ENCODE results near the gene RCC1. TPM values are rescaled to one million over a fixed set of nuclear protein-coding genes. Genes with fewer than 3 reads are reported as not detected.

Gene RCC1
- total RNA-seq, 1 donor from 2014 or later, result 46.3 TPM

GRCh38 chr1:28551381-28551780 lies 45.5 kb downstream of the RCC1 start:
- no peak overlapping the region for H3K4me3 ChIP-seq (ENCODE audit: low read depth, low read length)
- TF ChIP-seq CTCF (conservative IDR thresholded peaks at IDR 0.05; ENCODE audit: low read depth, low read length), result no peak
- no peak for DNase-seq (ENCODE audit: low read depth)

DNA sequence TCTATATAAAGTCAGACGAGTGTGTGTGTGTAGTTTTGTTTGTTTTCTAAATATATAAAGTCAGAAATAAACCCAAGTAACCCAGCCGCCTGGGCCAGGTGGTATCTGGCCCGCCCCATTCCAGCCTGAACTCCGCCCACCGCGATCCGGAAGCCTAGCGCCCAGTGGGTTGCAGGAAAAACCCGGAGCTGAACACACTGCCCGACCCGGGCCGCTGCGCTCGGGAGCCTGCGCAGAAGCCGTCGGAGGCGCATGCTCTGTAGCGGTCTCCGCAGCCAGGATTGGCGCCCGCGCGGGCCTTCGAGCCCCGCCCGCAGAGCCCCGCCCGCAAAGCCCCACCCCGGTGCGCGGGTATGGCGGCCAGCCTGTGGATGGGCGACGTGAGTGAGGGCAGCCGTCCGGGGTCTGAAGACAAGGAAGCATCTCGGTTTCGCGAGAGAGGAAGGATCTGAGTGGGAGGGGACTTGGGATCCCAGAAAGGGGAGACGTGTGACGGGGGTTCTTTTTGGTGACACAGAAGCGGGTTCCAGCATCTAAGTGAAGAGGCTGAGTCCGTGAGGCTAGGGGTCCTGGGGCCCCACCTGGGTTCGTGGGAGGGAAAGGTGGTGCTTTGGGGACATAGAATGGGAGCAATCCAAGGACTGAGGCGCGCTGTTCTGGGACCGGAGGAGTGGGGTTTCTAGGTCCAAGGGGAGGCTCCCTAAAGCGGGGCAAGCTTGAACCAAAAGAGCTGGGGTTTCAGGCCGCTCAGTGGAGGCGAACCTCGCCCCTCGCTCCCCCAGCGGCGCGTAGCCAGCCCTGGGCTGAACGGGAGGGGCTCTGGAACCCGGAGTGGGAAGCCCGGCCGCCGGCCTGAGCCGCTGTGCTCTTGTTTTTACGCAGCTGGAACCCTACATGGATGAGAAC lies 47.2 kb downstream of the RCC1 start, which contains the start of gene TRNAU1AP:
Gene TRNAU1AP (plus strand): TSS at position 328 of the 906 bp plus-strand sequence. CDS start 26 bp downstream, at position 354.
- no peak for TF ChIP-seq CTCF (conservative IDR thresholded peaks at IDR 0.05; ENCODE audit: low read depth, low read length)
- peak; percentile 64 for DNase-seq (ENCODE audit: low read depth)
- H3K4me3 ChIP-seq (ENCODE audit: low read depth, low read length), result peak within 1 kb of the TSS; percentile 100

DNA sequence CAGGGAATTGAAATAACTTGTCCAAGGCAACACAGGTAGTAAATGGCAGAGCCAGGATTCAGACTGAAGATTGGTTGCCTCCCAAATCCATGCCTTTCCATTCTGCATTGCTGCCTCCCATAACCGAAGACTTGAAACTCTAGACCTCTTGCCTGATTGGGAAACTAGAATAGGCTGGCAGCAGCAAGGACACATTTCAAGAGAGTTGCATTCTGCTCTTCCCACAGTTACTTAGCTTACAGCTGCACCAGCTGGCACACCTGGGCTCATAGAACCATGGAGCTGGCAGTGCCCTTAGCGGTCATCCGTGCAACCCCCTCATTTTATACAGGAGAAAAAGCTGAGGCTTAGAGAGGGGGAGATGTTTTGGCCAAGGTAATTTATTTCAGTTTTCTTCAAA lies 55.0 kb downstream of the RCC1 start:
- TF ChIP-seq CTCF (conservative IDR thresholded peaks at IDR 0.05; ENCODE audit: low read depth, low read length), result no peak
- H3K4me3 ChIP-seq (ENCODE audit: low read depth, low read length), result no peak overlapping the region
- DNase-seq (ENCODE audit: low read depth), result no peak

- no peak for TF ChIP-seq CTCF (conservative IDR thresholded peaks at IDR 0.05; ENCODE audit: low read depth, low read length)
- H3K4me3 ChIP-seq (ENCODE audit: low read depth, low read length), result no peak overlapping the region
- no peak for DNase-seq (ENCODE audit: low read depth)
These were observed 58.5 kb downstream of the RCC1 start for GRCh38 chr1:28564310-28564709.

DNA sequence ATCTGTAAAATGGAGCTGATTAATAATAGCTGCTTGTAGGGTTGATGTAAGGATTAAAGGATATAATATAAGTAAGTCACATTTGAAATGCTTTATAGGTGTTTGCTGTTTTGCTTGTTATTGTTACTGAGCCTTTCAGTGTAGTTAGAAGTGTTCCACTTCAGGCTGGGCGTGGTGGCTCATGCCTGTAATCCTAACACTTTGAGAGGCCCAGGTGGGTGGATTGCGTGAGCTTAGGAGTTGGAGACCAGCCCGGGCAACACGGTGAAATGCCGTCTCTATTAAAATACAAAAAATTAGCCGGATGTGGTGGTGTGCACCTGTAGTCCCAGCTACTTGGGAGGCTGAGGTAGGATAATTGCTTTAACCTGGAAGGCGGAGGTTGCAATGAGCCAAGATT lies 59.2 kb downstream of the RCC1 start:
- TF ChIP-seq CTCF (conservative IDR thresholded peaks at IDR 0.05; ENCODE audit: low read depth, low read length), result no peak
- DNase-seq (ENCODE audit: low read depth), result no peak
- H3K4me3 ChIP-seq (ENCODE audit: low read depth, low read length), result no peak overlapping the region

- no peak overlapping the region for H3K4me3 ChIP-seq (ENCODE audit: low read depth, low read length)
- TF ChIP-seq CTCF (conservative IDR thresholded peaks at IDR 0.05; ENCODE audit: low read depth, low read length), result no peak
- no peak for DNase-seq (ENCODE audit: low read depth)
These were observed 59.9 kb downstream of the RCC1 start for GRCh38 chr1:28565726-28566125.

DNA sequence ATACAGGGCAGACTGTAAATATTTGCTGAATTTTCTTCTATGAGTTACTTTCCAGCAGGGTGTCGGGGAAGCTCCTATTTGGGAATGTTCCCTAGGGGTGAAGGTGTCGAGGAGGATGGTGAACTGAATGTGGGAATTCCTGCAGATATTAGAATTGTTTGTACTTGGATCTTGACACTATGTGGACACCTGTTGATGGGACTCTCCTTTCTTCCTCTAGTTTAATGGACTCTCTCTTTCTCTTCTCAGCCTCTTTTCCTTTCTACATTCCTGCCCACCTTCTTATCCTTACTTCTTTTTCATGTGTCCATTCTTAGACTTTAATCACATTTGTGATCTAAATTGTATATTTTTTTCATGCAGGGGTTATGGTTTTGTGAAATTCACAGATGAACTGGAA lies 61.1 kb downstream of the RCC1 start:
- H3K4me3 ChIP-seq (ENCODE audit: low read depth, low read length), result no peak overlapping the region
- no peak for DNase-seq (ENCODE audit: low read depth)
- TF ChIP-seq CTCF (conservative IDR thresholded peaks at IDR 0.05; ENCODE audit: low read depth, low read length), result no peak
